ENCODE results near the gene PDZD7.

PDZD7 gene

DNA sequence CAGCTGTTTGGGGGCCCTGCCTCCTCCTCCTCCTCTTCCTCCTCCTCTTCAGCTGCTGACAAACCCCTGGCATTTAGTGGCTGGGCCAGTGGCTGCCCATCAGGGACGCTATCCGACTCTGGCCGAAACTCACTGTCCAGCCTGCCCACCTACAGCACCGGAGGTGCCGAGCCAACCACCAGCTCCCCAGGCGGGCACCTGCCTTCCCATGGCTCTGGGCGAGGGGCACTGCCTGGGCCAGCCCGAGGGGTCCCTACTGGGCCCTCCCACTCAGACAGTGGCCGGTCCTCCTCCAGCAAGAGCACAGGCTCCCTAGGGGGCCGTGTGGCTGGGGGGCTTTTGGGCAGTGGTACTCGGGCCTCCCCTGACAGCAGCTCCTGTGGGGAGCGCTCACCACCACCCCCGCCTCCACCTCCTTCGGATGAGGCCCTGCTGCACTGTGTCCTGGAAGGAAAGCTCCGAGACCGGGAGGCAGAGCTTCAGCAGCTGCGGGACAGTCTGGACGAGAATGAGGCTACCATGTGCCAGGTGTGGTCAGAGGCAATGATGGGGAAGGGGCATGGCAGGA is 27.2 kb downstream of the PDZD7 start:
- Histone ChIP-seq H3K27ac (peak overlapping the region in 1 of 11 experiments; percentile 9; a peak in 1 of 22 replicates), H3K27me3 (no peaks in the 10 kb centered on the region), H3K4me3 (no peak overlapping the region), H3K9ac (peak overlapping the region in 2 of 11 experiments; percentile 19 to 36; a peak in 2 of 22 replicates), H3K4me1 (peaks cover 22 to 53% (median 48%) of the 10 kb centered on the region in 10 experiments), H4K20me1 (peaks cover 36 to 74% (median 51%) of the 10 kb centered on the region in 11 experiments; a peak in 21 of 22 replicates), H3K9me3 (replicated peaks in 1 of 11) (no peaks in the 10 kb centered on the region), H3K4me2 (no peak overlapping the region), H3K36me3 (peaks cover 46 to 59% (median 56%) of the 10 kb centered on the region in 11 experiments)
- no peak for TF ChIP-seq Cebpa-rat (IDR thresholded peaks at IDR 0.05)

DNA sequence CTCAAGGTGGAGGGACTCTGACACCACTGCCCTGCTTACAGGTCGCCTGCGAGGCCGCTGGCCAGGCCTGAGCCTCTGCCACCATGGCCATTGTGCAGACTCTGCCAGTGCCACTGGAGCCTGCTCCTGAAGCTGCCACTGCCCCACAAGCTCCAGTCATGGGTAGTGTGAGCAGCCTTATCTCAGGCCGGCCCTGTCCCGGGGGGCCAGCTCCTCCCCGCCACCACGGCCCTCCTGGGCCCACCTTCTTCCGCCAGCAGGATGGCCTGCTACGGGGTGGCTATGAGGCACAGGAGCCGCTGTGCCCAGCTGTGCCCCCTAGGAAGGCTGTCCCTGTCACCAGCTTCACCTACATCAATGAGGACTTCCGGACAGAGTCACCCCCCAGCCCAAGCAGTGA is 28.5 kb downstream of the PDZD7 start:
- Histone ChIP-seq H4K20me1 (peaks cover 36 to 62% (median 49%) of the 10 kb centered on the region in 11 experiments; a peak in 21 of 22 replicates), H3K4me2 (peak overlapping the region; percentile 89 to 99 (median 97)), H3K36me3 (peaks cover 46 to 57% (median 53%) of the 10 kb centered on the region in 11 experiments), H3K4me1 (peaks cover 22 to 53% (median 47%) of the 10 kb centered on the region in 10 experiments), H3K27me3 (no peaks in the 10 kb centered on the region), H3K9me3 (replicated peaks in 1 of 11) (no peaks in the 10 kb centered on the region), H3K9ac (peak overlapping the region; percentile 92 to 99 (median 97); a peak in 19 of 22 replicates), H3K27ac (peak overlapping the region; percentile 18 to 98 (median 97); a peak in 13 of 22 replicates), H3K4me3 (peak overlapping the region in 4 of 10 experiments; percentile 18 to 92 (median 83); a peak in 4 of 20 replicates)
- TF ChIP-seq Cebpa-rat (IDR thresholded peaks at IDR 0.05) = no peak

DNA sequence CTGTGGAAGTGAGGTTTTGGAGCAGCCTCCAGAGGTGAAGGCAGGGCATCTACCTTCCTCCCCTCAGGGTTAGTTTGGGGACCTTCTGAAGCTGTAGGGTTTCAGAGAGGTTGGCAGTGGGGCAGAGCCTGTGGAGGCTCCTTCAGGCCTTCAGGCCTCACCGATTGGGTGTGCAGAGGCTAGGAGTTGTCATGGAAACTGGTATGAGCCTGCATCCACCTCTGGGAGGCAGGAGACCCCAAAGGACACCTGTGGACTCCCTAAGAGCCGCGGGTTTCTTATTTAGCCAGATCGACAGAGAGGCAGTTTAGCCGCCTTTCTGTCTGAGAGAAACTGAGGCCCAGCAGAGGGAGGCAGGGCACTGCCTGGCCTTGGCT is 29.3 kb downstream of the PDZD7 start:
- peak overlapping the region; percentile 82 to 93 (median 90) for H3K4me3 ChIP-seq
- peaks cover 28 to 54% (median 42%) of the 10 kb centered on the region in 11 experiments; a peak in 21 of 22 replicates for H4K20me1 ChIP-seq
- H3K9me3 ChIP-seq (replicated peaks in 1 of 11) = no peaks in the 10 kb centered on the region
- H3K4me1 ChIP-seq = peaks cover 25 to 49% (median 44%) of the 10 kb centered on the region in 10 experiments
- H3K27ac ChIP-seq = peak overlapping the region; percentile 18 to 98 (median 97); a peak in 21 of 22 replicates
- peaks cover 43 to 49% (median 45%) of the 10 kb centered on the region in 11 experiments for H3K36me3 ChIP-seq
- peak overlapping the region; percentile 89 to 99 (median 97) for H3K4me2 ChIP-seq
- no peaks in the 10 kb centered on the region for H3K27me3 ChIP-seq
- peak overlapping the region; percentile 92 to 99 (median 97) for H3K9ac ChIP-seq
- no peak for TF ChIP-seq Cebpa-rat (IDR thresholded peaks at IDR 0.05)

DNA sequence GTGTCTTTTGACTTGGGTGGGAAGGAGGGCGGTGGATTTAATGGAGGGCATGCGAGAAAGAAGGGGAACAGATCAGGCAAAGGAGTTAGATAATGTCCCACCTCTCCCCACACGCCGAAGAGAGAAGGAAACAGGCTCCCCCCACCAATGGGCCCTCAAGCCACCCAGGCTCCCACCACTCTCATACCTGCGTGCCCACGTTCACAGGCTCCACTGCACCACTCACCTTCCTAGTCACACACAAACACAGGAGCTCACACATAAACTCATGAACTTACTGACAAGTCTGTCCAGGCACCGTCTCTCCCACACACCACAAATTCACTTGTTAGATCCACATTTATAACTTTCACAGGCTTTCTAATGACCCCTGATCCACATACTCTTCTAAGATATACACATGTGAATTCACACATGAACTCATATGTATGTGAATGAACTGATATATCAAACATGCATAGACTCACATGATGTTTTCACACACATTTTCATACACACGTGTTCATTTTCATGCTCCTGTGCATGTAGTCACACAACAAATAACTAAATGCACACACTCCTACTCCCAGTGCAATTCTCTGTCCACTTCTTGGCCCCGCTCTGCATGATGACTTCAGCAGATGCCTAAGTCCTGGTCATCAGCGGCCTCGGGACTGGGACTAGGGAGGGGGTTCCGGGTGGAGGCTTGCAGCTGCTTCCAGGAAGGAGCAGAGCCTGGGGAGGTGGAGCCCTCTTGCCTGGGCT is 29.8 kb downstream of the PDZD7 start:
- Histone ChIP-seq H3K9me3 (replicated peaks in 1 of 11) (no peaks in the 10 kb centered on the region), H3K4me2 (peak overlapping the region; percentile 89 to 99 (median 97)), H4K20me1 (peaks cover 26 to 48% (median 37%) of the 10 kb centered on the region in 11 experiments; a peak in 21 of 22 replicates), H3K27me3 (no peaks in the 10 kb centered on the region), H3K9ac (peak overlapping the region; percentile 92 to 99 (median 97)), H3K4me3 (peak overlapping the region; percentile 82 to 93 (median 90)), H3K36me3 (peaks cover 38 to 44% (median 39%) of the 10 kb centered on the region in 11 experiments), H3K27ac (peak overlapping the region; percentile 92 to 98 (median 97)), H3K4me1 (peaks cover 30 to 52% (median 49%) of the 10 kb centered on the region in 10 experiments)
- no peak for TF ChIP-seq Cebpa-rat (IDR thresholded peaks at IDR 0.05)

DNA sequence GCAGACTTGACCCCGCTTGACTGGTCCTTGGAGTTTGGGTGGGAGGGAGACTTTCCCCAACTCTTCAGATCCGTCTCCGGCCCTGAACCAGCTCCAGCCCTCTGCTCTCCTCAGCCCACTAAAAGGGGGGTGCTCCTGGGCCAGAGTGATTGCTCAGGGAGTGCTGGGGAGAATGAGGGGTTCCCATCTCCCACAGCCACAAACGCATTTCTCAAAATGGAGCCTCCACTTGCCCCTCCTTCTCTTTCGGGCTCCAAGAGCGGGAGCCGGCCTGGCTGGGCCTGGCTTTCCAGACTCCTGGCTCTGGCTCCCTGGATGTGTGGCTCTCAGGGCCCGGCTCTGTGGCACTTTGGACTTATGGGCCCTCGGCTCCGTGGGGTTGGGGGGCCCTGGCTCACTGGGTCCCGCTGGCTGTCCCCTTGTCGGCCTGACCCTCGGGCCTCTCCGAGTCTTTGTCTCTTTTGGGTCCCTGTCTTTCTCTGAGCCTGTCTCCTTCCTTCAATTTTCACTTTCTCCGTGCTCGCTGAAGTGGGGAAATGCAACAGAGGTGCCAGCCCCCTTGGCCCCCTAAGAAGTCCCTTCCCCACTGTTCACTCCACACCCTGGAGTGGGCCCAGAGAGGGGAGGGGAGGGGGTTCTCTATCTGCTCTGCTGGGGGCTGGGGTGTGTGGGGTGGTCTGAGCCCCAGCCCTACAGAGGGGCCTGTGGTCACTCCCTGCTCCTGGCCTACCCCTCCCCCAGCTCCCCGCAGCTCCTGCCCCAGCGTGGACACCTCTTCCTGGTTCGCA is 30.6 kb downstream of the PDZD7 start:
- H3K9me3 ChIP-seq (replicated peaks in 1 of 11) = no peaks in the 10 kb centered on the region
- no peaks in the 10 kb centered on the region for H3K27me3 ChIP-seq
- peak overlapping the region; percentile 82 to 93 (median 90) for H3K4me3 ChIP-seq
- H3K4me1 ChIP-seq = peaks cover 32 to 60% (median 55%) of the 10 kb centered on the region in 10 experiments
- peak overlapping the region; percentile 89 to 99 (median 97) for H3K4me2 ChIP-seq
- H3K9ac ChIP-seq = peak overlapping the region; percentile 92 to 99 (median 97)
- H4K20me1 ChIP-seq = peaks cover 26 to 41% (median 36%) of the 10 kb centered on the region in 11 experiments; a peak in 21 of 22 replicates
- H3K36me3 ChIP-seq = peaks cover 30 to 38% (median 33%) of the 10 kb centered on the region in 11 experiments
- peak overlapping the region; percentile 92 to 98 (median 97) for H3K27ac ChIP-seq
- TF ChIP-seq Cebpa-rat (IDR thresholded peaks at IDR 0.05) = no peak

DNA sequence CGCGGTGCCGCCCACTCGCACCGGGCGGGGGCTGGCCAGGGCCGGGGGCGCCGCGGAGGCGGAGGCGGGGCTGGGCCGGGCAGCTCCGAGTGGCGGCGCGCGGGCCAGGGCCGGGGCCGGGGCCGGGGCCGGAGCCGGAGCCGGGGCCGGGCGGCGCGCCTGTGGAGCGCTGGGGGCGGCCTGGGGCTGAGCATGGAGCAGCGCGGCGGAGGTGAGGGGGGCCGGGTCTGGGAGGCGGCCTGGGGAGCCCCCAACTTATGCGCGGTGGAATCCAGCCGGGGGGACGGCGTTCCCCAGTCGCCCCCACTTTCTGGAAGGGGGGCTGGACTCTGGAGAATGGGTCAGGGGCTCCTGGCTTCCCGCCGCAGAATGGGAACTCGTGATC is 31.2 kb downstream of the PDZD7 start, which contains the start of gene LZTS2:
TSS of gene LZTS2 (plus strand) at position 67 of the 385 bp plus-strand sequence. CDS start 2,731 bp downstream, outside the sequence.
- TF ChIP-seq Cebpa-rat (IDR thresholded peaks at IDR 0.05) = no peak
- Histone ChIP-seq H3K27ac (peak within 1 kb of the TSS; percentile 92 to 98 (median 97)), H3K9ac (peak within 1 kb of the TSS; percentile 92 to 99 (median 97)), H3K4me2 (peak within 1 kb of the TSS; percentile 89 to 99 (median 97)), H4K20me1 (peaks cover 26 to 39% (median 35%) of the 10 kb centered on the region in 11 experiments; a peak in 21 of 22 replicates), H3K27me3 (no peaks in the 10 kb centered on the region), H3K9me3 (replicated peaks in 1 of 11) (no peaks in the 10 kb centered on the region), H3K36me3 (peaks cover 27 to 38% (median 30%) of the 10 kb centered on the region in 11 experiments), H3K4me1 (peaks cover 32 to 61% (median 55%) of the 10 kb centered on the region in 10 experiments), H3K4me3 (peak within 1 kb of the TSS; percentile 82 to 93 (median 90))

DNA sequence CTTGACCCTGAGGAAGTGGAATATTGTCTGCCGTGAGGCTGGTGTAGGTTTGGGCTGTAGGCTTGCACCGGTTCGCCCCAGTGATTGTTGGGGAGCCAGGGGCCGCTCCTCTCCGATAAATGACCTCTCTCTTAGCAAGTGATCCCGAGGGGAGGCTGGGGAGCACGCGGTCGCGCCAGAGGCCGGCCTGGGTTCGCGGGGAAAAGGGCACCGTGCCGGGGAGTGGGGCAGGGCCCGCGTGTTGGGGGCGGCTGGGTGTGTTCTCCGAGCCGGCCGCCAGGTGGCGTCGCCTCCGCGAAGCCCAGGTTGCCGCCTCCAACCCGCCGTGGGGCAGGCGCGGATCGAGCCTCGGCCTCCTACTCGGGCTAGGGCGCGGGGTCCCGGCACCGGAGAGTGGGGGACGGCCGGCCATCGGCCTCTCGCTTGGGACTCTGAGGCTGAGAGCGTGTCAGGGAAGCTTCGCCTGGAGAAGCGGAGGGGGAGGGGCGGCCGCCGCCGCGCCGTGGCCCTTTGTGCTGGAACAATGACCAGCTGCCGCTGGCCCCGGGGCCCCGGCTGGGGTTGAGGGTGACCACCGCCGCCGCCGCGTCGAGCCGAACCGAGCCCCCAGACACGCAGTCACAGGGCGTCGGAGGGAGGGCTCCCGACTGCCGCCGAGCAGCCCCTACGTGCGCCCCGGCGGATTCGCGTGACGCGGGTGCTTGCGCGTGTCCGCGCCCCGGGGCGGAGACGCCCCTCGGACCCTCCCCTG is 31.8 kb downstream of the PDZD7 start:
- Histone ChIP-seq H3K27ac (peak overlapping the region; percentile 92 to 98 (median 97)), H3K27me3 (no peaks in the 10 kb centered on the region), H3K9me3 (replicated peaks in 1 of 11) (no peaks in the 10 kb centered on the region), H3K4me2 (peak overlapping the region; percentile 89 to 99 (median 97)), H3K4me3 (peak overlapping the region; percentile 82 to 93 (median 90)), H3K9ac (peak overlapping the region; percentile 92 to 99 (median 97)), H3K4me1 (peaks cover 32 to 61% (median 55%) of the 10 kb centered on the region in 10 experiments), H4K20me1 (peaks cover 27 to 39% (median 31%) of the 10 kb centered on the region in 11 experiments; a peak in 21 of 22 replicates), H3K36me3 (peaks cover 22 to 38% (median 30%) of the 10 kb centered on the region in 11 experiments)
- TF ChIP-seq Cebpa-rat (IDR thresholded peaks at IDR 0.05) = no peak

All from BLaER1 treated with 17β-estradiol and CSF1 and Interleukin-3, amounts not matched to agents 10 nM and 100 nM (cell line).